Activated CD4-positive, alpha-beta T cell treated with anti-CD3 and anti-CD28 coated beads, Interleukin-2, amount 50 U/mL, for 4 hours (primary cell): Measurements from ENCODE around the gene PSENEN.

ENCODE experiments used
- DNase-seq, 2 experiments: peaks; one replicate each; pipeline ENCODE4 v3.0.0-alpha.2; 2020

Gene PSENEN

DNA sequence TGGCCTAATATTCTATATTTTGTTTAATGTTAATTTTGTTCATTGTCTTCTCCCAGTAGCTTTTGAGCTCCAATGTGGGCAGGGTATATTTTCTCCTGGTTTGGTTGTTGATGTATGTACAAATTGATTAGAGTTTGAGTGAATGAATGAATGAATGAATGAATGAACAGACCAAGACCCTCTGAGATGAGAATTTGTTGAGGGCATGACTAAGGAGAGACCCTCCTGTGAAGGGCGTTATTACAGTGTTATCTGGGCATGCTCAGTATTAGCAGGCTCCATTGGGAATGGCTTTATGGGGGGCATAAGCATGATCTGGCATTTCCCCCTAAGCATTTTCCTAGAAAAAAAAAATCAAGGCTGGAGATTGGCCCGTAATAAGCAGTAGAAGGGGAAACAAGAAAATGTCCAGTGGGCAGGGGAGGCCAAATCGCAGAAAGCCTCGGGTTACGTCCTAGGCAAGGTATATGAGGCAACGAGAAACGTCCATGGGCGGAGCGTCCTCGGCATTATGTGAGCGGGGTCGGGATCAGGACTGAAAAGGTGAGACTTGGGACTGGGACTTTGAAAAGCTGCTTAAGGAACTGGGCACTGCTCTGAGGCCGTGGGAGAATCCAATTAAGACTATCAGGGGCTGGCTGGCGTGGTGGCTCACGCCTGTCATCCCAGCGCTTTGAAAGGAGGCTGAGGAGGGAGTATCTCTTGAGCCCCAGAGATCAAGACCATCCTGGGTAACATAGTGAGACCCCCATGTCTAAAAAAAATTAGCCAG is 29.0 kb downstream of the PSENEN start:
- no peak for DNase-seq

DNA sequence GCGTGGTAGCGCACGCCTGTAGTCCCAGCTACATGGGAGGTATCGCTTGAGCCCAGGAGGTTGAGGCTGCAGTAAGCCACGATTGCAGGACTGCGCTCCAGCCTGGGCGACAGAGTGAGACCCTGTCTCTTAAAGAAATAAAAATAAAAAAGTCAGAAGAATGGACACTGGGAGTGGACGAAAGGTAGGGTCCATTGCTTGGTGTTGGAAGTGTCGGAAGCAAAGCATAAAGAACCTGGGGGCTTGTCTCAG is 29.5 kb downstream of the PSENEN start:
- DNase-seq = no peak

DNA sequence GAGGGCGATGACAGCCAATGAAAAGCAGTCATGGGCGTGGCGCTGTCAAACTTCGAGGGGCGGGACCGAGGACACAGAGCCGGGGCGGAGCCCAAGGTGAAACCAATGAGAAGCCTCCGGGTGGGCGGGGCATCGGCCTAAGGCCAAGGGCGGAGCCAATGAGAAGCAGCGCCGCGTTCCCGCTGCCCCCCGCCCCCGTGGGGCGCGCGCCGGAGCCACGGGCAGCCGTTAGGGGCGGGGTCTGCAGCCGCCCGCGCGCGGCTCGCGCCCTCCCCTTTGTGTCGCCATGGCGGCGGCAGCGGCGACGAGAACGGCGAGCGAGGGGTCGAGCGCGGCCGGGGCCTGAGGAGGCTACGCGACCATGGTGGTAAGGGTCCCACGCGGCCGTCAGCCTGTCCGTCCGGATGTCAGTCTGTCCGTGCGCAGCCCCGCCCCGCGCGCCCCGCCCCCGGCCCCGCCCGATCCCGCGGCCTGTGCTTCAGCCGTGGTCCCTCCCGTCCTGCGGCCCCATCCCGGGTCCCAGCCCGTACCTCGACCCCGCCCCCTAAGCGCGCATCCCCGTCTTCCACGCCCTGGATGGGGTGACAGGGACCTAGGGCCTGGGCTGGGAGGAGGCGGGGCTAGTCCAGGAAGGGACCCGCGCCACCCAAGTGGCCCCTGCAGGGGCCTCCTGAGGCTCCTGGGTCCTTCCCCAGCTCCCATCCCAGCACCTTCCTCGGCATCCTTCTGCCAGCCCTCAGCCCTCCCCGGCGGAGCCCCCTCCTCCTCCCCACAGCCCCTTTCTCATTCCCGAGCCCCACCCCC is 30.0 kb downstream of the PSENEN start, which contains the start of gene ARHGAP33:
TSS of gene ARHGAP33 (plus strand) at position 267 of the 804 bp plus-strand sequence. CDS start at position 362, 95 bp downstream.
- peak; percentile 99 for DNase-seq

DNA sequence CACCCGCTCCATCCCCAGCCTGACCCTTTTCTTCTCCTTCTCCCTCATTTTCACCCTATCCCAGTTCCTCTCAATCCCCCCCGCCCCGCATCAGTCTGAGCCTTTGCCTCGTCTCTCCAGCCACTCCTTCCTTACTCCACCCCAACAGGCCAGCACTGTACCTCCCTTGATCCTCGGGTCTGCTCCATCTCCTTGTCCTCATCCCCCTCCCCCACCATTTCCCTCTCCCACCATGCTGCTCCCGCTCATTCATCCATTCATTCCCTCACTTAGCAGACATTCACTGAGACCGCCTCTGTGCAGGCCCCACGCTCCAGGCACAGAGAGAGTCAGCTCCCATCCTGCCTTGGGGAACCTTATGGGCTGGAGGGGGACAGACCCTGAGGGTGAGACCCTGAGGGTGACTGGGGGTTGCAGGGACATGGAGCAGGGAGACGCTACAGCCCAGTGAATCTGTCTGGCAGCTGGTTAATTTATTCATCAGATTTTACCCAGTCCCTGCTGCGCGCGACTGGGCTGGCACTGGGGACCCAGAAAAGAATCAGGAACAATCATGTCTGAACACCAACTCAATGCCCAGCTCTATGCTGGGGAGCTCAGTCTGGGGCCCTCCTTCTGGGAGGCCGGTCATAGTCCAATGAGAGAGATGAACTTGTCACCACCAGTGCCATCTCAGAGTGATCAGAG is 30.8 kb downstream of the PSENEN start:
- DNase-seq = no peak

DNA sequence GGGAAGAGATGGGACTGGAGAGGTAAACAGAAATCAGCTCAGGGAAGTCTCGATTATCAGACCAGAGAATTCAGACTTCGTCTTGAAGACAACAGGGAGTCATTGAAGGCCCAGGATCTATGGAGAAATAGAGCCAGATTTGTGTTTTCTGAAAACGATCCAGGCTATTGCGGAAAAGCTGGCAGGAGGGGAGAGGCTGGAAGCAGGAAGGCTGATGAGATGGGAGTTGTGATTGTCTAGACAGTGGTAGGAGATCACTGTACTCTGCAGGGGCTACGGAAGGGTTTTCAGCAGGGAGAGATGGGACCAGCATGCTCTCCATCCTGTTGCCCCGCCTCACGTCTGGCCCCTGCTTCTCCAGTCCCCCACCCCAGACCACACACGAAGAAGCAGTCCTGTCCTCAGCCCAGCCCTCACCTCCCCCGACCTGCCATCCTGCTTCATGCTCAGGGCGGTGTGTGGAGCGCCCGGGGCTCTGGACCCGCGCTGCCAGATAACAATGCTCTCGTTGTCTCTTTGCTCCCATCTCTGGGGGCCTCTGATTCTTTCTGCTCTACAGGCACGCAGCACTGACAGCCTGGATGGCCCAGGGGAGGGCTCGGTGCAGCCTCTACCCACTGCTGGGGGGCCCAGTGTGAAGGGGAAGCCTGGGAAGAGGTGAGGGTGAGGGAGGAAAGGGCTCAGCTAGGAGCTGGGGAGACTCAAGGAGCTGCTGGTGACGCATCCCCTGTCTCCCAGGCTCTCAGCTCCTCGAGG is 31.8 kb downstream of the PSENEN start:
- DNase-seq = no peak

DNA sequence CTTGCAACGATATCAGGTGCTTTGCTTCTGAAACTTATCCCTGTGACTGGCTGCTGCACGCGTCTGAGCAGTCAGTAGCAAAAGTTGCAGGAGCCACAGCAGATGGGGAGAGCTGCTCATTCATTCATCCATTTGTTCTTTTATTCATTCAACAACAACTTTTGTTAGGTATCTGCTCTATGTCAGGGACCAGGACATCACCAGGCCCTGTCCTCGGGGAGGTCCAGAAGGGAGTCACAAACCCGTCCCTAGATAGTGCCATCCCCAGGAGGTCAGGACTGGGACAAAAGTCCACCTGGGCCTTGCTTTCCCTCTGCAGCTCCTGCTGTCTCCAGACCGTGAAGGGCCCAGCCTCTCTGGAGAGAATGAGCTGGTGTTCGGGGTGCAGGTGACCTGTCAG is 32.5 kb downstream of the PSENEN start:
- no peak for DNase-seq

DNA sequence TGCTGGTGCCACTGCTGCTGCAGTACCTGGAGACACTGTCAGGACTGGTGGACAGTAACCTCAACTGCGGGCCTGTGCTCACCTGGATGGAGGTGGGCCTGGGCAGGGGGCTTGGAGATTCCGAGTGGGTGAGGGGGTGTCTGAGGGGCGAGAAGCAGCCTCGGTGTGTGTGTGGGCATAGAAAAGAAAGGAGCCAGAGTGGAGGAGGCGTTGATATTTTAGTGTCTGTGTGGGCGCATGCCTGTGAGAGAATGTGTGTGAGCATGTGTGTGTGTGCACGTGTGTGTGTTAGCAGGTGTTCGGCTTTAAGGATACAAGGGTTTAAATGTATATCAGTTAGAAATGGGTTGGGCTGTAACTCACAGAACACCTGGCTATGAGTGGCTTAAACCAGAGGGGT is 33.6 kb downstream of the PSENEN start:
- DNase-seq = no peak

DNA sequence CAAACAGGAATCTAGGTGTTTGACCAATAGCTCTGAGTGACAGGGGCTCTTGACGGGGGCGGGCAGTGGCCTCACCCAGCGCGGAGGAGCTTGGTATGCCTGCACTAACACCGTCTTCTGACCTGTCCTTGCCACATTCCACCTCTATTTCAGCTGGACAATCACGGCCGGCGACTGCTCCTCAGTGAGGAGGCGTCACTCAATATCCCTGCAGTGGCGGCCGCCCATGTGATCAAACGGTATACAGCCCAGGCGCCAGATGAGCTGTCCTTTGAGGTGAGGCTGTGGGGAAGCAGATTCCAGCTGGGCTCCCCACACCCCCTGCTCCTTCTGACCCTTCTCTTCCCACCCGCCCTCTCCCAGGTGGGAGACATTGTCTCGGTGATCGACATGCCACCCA is 34.6 kb downstream of the PSENEN start:
- no peak for DNase-seq

DNA sequence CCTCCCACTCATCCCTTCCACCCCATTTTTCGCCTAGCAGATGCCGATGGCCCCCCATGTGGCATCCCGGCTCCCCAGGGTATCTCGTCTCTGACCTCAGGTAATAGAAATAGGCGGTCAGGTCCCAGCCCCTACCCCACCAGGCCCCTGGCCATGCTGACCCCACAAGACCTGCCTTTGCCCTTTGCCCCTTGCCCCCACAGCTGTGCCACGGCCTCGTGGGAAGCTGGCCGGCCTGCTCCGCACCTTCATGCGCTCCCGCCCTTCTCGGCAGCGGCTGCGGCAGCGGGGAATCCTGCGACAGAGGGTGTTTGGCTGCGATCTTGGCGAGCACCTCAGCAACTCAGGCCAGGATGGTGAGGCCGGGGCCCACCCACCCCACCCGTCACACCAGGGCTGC is 35.3 kb downstream of the PSENEN start:
- DNase-seq = no peak

DNA sequence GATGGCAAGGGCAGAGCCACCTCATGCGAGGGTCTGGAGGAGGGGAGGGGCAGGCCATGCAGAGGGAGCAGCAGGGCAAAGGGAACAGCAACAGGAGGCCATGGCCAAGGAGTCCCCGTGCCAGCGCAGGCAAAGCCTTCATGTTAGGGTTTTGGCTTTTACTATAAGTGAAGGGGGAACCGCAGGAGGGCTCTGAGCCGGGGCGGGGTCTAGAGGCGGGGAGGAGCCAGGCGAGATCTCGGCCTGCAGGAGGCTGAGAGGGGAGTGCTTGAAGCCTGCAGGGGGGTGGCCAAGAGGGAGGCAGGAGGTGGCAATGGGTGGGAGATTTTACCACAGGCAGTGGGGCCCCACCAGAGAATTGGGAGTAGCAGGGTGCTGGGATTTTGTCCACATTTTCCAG is 36.2 kb downstream of the PSENEN start:
- no peak for DNase-seq

DNA sequence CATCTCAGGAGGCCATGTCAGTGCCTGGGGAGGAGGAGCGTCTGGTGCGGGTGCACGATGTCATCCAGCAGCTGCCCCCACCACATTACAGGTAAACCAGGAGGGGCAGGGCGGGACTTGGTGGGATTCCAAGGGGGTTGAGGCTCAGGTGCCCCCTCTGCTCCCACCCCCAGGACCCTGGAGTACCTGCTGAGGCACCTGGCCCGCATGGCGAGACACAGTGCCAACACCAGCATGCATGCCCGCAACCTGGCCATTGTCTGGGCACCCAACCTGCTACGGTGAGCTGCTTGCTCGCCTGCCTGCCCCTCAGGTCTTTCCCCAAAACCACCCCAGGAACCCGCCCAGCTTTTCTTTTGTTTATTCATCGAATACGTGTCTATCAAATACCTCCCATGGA is 37.1 kb downstream of the PSENEN start:
- no peak for DNase-seq

DNA sequence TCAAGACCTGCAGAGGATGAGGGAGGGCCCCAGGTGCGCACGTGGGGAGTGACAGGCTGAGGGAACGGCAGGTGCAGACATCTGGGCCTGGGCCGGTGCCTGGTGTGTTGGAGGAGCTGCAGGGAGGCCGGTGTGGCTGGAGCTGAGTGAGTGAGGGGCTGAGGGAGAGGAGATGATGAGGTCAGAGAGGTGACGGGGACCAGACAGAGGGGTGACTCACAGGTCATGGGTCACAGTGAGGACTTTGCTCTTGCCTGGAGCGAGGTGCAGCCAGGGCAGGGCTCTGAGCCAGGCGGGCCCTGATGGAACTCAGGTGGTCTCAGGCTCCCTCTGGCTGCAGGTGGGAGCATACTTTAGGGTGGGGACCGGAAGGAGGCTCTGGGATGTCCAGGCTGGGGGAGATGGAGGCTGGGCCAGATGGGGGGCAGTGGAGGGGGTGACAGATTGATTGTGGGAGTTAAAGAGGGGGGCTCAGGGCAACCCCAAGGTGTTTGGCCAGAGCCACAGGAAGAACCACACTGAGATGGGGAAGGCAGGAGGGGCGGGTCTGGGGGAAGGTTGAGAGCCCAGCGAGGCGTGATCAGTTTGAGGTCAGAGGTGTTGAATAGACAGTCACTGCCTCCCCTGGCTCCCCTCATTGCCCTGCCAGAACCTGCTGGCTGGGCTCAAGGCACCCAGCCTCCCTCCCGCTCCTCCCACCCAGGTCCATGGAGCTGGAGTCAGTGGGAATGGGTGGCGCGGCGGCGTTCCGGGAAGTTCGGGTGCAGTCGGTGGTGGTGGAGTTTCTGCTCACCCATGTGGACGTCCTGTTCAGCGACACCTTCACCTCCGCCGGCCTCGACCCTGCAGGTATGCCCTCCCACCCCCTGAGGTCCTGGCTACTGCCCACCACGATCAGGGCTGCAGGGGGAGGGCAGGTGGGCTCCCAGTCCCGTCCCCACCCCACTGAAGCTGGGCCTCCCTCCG is 38.3 kb downstream of the PSENEN start:
- no peak for DNase-seq

DNA sequence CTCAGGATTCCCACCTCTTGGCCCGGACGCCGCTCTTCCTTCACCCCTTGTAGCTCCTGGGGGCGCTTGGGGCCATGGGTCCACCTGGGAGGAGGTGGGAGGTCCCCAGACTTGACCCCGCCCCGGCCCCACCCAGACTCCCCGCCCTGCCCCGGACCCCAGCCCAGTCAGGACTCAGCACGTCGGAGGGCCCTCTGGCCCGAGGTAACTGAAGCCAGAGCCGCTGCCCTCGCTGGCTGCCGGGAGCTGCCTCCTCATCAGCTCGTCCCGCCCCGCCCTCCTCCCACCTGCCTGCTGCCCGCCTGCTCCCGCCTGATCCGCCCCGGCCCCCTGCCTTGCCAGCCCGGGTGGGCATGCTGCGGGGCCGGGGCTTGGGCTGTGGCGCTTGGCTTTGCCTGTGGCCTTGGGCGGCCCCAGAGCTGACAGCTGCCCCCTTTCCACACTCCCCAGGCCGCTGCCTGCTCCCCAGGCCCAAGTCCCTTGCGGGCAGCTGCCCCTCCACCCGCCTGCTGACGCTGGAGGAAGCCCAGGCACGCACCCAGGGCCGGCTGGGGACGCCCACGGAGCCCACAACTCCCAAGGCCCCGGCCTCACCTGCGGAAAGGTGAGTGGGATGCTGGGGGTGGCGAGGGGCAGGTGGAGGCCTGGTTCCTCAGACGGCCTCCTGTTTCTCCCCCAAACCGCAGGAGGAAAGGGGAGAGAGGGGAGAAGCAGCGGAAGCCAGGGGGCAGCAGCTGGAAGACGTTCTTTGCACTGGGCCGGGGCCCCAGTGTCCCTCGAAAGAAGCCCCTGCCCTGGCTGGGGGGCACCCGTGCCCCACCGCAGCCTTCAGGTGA is 39.3 kb downstream of the PSENEN start:
- DNase-seq = no peak

DNA sequence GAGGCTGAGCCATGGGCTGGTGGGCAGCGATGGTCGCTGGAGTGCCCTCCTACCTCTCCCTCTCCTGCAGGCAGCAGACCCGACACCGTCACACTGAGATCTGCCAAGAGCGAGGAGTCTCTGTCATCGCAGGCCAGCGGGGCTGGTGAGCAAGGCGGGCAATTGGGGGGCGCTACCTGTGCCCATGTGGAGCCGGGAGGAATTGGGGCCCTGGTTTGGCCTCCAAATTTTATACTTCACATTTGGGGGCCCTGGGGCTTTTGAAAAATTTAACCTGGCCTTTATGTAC is 39.8 kb downstream of the PSENEN start:
- no peak for DNase-seq

DNA sequence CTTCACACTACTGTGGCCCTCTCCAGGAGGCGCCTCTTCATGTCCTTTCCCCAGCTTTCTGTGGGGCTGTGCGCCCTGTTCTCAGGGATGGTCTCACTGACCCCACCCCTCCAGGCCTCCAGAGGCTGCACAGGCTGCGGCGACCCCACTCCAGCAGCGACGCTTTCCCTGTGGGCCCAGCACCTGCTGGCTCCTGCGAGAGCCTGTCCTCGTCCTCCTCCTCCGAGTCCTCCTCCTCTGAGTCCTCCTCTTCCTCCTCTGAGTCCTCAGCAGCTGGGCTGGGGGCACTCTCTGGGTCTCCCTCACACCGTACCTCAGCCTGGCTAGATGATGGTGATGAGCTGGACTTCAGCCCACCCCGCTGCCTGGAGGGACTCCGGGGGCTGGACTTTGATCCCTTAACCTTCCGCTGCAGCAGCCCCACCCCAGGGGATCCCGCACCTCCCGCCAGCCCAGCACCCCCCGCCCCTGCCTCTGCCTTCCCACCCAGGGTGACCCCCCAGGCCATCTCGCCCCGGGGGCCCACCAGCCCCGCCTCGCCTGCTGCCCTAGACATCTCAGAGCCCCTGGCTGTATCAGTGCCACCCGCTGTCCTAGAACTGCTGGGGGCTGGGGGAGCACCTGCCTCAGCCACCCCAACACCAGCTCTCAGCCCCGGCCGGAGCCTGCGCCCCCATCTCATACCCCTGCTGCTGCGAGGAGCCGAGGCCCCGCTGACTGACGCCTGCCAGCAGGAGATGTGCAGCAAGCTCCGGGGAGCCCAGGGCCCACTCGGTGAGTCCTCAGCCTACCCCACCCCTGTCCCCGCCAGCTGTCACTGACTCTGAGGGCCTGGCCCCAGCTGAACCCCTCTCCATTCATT is 41.1 kb downstream of the PSENEN start:
- DNase-seq = no peak

DNA sequence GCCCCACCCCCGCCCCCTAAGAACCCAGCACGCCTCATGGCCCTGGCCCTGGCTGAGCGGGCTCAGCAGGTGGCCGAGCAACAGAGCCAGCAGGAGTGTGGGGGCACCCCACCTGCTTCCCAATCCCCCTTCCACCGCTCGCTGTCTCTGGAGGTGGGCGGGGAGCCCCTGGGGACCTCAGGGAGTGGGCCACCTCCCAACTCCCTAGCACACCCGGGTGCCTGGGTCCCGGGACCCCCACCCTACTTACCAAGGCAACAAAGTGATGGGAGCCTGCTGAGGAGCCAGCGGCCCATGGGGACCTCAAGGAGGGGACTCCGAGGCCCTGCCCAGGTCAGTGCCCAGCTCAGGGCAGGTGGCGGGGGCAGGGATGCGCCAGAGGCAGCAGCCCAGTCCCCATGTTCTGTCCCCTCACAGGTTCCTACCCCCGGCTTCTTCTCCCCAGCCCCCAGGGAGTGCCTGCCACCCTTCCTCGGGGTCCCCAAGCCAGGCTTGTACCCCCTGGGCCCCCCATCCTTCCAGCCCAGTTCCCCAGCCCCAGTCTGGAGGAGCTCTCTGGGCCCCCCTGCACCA is 41.9 kb downstream of the PSENEN start:
- DNase-seq = no peak

DNA sequence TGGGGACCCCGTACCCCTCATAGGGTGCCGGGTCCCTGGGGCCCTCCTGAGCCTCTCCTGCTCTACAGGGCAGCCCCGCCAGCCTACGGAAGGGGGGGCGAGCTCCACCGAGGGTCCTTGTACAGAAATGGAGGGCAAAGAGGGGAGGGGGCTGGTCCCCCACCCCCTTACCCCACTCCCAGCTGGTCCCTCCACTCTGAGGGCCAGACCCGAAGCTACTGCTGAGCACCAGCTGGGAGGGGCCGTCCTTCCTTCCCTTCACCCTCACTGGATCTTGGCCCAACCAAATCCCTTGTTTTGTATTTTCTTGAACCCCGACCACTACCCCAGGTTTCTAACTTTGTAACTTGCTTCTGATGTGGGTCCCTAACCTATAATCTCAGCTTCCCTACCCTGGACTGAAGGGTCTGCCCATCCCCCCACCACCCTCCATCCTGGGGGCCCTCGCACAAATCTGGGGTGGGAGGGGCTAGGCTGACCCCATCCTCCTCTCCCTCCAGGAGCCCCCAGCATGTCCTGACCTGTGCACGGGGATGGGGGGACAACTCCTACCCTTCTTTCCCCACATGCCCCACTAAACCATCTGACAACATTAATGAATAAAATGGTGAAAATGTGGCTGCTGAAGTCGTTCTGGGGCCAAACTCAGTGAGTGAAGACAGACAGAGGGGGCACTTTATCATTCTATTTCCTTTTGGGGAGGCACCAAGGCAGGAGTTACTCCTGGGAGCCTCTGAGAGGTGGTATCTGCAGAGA is 42.9 kb downstream of the PSENEN start:
- no peak for DNase-seq

DNA sequence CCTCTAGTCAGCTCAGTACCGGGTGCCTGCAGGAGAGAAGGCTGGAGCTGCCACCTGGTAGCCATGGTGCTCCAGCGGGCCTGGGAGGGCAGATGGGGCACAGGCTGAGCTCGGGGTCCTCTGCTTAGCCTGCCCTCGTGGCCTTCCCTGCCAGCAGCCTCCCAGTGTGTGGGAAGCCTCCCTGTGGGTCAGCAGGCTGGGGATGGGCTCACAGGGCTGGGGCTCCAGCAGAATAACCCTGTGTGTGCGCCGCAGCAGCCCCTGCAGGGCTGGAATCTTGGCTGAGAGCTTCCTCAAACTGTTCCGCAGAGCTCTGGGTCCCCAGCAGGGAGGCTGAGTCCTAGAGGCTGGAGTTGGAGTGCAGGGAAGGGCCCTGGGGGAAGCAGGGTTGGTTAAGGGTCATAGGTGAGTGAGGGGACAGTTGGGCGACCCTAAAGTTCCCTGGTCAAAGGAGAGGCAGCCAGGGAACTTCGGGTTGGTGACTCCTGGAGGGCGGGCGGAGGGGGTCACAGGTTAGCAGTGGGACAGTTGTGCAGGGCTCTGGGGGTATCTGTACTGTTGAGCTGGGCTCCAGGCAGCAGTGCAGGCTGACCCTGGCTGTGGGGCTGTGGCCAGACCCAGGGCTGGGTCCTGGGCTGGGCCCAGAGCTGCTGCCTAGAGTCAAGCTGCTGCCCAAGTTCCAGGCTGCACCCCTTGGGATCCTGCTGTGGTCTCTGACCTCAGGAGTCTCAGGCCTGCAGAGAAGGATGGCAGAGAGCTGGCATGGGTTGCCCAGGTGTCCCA is 43.9 kb downstream of the PSENEN start:
- DNase-seq = no peak
